Transverse colon (tissue), 4 donors: Measurements from ENCODE around the gene CPTP. TPM values are rescaled to one million over a fixed set of nuclear protein-coding genes. Genes with fewer than 3 reads are reported as not detected.
A peak's percentile ranks its signal among the peaks of the same experiment; 100 is the strongest.

Source experiments
- DNase-seq: peaks from one replicate; pipeline ENCODE4 v3.0.0-alpha.2; 2019
- H3K27ac ChIP-seq, 4 donors: fragments of 200-600 bp; sonication (generic); 2 replicates each; pipeline ENCODE4 v1.5.1; 2016 to 2018; ENCODE audit warnings: inconsistent platforms in 4 of 4
- H3K27me3 ChIP-seq: fragments of 200-600 bp; sonication (generic); 2 replicates; pipeline ENCODE4 v1.5.1; 2017; ENCODE audit warnings: inconsistent platforms
- H3K36me3 ChIP-seq, 4 donors: fragments of 200-600 bp; sonication (generic); 2 replicates each; pipeline ENCODE4 v1.5.1; 2017 to 2019; ENCODE audit warnings: inconsistent platforms in 4 of 4
- H3K4me1 ChIP-seq, 4 donors: fragments of 200-600 bp; sonication (generic); 2 replicates each; pipeline ENCODE4 v1.5.1; 2017 to 2020; ENCODE audit warnings: inconsistent platforms in 4 of 4
- H3K4me3 ChIP-seq, 4 donors: fragments of 200-600 bp; sonication (generic); 1 replicate in 1 of 4; 2 replicates in 3 of 4; pipeline versions ENCODE4 v1.5.1 to v1.6.1; 2017 to 2019; ENCODE audit warnings: inconsistent platforms in 4 of 4
- H3K9me3 ChIP-seq, 2 donors: fragments of 200-600 bp; sonication (generic); 2 replicates each; pipeline ENCODE4 v1.5.1; 2017 to 2019; ENCODE audit warnings: inconsistent platforms in 2 of 2
- EP300 ChIP-seq: sonication (generic); formaldehyde crosslinking; IDR thresholded peaks from one replicate; pipeline ENCODE4 v1.6.1; 2017; ENCODE audit warnings: antibody characterized with exemption, low read depth
- POLR2A ChIP-seq: fragments of 450-650 bp; IDR thresholded peaks from one replicate; pipeline ENCODE4 v1.6.1; 2016; ENCODE audit warnings: antibody characterized with exemption, mild to moderate bottlenecking, moderate library complexity
- POLR2AphosphoS5 ChIP-seq, 3 donors: sonication (generic); formaldehyde crosslinking; IDR thresholded peaks; one replicate each; pipeline ENCODE4 v1.6.1; 2016; ENCODE audit warnings: antibody characterized with exemption in 3 of 3
- WGBS, 2 donors: methylation state at CpG; one replicate each; pipeline ENCODE4 v1.1.5; 2018; ENCODE audit warnings: low coverage in 1 of 2; 5-methylcytosine and 5-hydroxymethylcytosine counted together
- in situ Hi-C, 4 donors: fragments of 200-750 bp; cut with MboI; loops; one replicate each; pipeline versions ENCODE4 v1.15.0 to v1.15.1; 2017; ENCODE audit warnings: low sequenced_read_pairs in 3 of 4, low pct_ligation_motif_present in 1 of 4, low pct_unique_long_range_greater_than_20kb in 1 of 4
- intact Hi-C: fragments of 100-400 bp; cut with DNase I; formaldehyde crosslinking; loops from one replicate; pipeline ENCODE4 v1.15.1; 2023; ENCODE audit warnings: low total_unique reads
- total RNA-seq, 4 donors: library from RNA; depleted of rRNA; stranded (reverse); fragments of >200 nt; gene quantifications; one replicate each; pipeline ENCODE4 v1.1.0, GENCODE V29; 2016
- TF ChIP-seq, protein P1 (sequence below), 5 experiments: fragments of 200-600 bp in 3 of 5; fragments of 450-650 bp in 2 of 5; sonication (generic) in 3 of 5; IDR thresholded peaks; 1 replicate in 2 of 5; 2 replicates in 3 of 5; pipeline ENCODE4 v1.5.1; 2016 to 2017; ENCODE audit warnings: antibody characterized with exemption in 5 of 5, inconsistent platforms in 3 of 5, mild to moderate bottlenecking in 2 of 5, moderate library complexity in 1 of 5

The CPTP gene
- total RNA-seq, 4 donors from 2014 or later: 48.0 to 134 (median 77.7) TPM

DNA sequence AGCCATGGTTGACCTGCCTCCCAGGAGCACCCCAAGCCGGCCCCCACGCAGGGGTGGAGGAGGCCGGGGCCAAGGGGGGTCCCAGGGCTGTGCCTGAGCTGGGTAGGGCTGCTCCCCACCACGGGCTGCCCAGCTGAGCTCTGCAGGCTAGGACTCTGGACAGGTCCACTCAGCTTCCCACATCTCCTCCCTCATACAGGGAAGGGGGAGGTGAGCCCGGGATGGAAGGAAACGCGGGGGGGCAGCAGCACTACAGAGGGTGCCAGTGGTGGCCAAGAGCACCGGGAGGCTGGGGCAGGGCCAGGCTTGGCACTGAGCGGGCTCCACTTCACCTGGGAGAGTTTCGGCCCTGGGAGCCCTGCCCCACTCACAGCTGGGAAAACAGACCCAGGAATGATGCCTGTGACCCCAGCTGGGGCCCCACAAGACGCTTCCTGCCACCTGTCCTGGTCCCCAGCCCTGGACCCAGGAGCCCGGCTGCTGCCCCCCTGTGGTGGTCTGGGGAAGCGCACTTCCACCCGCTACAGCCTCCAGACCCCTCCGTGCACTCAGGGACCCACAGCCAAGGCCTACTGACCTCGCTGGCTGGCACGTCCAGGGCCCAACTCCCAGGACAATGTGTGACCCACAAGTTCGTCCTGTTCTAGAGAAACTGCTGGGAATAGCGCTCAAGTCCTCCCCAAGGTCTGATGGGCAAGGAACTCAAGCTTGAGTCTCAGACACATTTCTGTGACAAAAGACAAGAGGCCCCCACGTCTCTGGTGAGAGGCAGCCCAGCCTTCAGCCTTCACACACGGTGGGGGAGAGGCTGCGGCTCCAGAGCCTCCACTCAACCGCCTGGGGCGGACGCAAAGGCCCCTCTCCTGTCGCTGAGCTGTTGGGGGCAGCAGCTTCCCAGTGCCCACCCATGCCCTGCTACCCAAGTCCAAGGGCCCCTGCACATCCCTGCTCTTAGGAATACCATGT, 47.4 kb downstream of the CPTP start:
- no peak overlapping the region for H3K4me3 ChIP-seq
- intact Hi-C loops: loop anchor here (10.0 kb wide), 1 partner anchor 357 kb away; the partner anchor contains the start of gene ISG15
- WGBS, 2 donors: 33% methylated on average over 25 of the region's 26 CpGs; no CpG with 5 or more reads in 1 of the 2 donors

DNA sequence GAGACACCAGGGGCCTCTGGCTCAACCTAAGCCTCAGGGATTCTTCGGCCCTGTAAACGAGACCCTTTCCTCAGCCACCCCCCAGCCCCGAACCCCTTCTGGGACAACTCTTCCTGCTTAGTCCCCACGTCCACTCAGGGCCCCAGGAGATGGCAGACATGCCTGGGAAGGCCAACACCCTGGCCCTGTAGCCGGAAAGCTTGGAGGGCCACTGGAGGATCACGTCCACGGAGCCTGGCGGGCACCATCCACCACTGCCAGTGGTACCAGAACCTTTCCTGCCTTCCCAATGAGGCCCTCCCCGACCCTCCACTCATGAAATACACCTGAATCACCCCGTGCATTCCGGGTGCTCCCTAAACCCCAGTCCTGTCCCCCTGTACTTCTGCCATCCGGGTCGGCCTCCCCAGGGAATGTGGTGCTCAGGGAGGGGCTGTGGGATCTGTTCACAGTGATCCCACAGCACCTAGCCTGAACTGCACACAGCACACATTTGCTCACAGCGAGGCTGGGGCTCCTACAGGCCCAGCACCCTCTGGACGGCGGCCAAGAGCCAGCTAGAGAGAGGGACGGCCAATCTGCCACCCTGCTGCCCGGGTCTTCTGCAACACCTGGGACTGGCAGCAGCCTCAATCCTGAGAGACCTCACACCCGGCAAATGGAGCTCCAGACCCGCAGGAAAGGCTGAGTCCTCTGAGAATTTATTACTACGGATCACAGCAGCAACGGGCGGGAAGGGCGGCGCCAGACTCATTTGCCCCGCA, 48.6 kb downstream of the CPTP start:
- TF ChIP-seq EP300: no peak
- TF ChIP-seq POLR2AphosphoS5 (IDR thresholded peaks at IDR 0.05): no peak
- TF ChIP-seq, protein P1, sequence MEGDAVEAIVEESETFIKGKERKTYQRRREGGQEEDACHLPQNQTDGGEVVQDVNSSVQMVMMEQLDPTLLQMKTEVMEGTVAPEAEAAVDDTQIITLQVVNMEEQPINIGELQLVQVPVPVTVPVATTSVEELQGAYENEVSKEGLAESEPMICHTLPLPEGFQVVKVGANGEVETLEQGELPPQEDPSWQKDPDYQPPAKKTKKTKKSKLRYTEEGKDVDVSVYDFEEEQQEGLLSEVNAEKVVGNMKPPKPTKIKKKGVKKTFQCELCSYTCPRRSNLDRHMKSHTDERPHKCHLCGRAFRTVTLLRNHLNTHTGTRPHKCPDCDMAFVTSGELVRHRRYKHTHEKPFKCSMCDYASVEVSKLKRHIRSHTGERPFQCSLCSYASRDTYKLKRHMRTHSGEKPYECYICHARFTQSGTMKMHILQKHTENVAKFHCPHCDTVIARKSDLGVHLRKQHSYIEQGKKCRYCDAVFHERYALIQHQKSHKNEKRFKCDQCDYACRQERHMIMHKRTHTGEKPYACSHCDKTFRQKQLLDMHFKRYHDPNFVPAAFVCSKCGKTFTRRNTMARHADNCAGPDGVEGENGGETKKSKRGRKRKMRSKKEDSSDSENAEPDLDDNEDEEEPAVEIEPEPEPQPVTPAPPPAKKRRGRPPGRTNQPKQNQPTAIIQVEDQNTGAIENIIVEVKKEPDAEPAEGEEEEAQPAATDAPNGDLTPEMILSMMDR (IDR thresholded peaks at IDR 0.05): no peak
- TF ChIP-seq POLR2A: no peak

More for the DNA sequence above, 47.4 kb downstream of the CPTP start:
- H3K27ac ChIP-seq: peak overlapping the region in 1 of 4 donors; percentile 24
- in situ Hi-C loops: no loop called here
- H3K27me3 ChIP-seq: no peaks in the 10 kb centered on the region
- no peaks in the 10 kb centered on the region for H3K36me3 ChIP-seq
- no peaks in the 10 kb centered on the region for H3K9me3 ChIP-seq
- DNase-seq: peak; percentile 78
- H3K4me1 ChIP-seq: peaks cover 26 to 34% (median 30%) of the 10 kb centered on the region in 4 donors
- TF ChIP-seq POLR2AphosphoS5 (IDR thresholded peaks at IDR 0.05) (peak in 1 of 3 donors; percentile 19), EP300 (no peak), POLR2A (no peak)
- TF ChIP-seq, protein P1 (IDR thresholded peaks at IDR 0.05): peak; percentile 89 to 98 (median 96)

GRCh38 chr1:1373815-1374588, 49.4 kb downstream of the CPTP start:
- no peaks in the 10 kb centered on the region for H3K36me3 ChIP-seq
- H3K4me1 ChIP-seq: peaks cover 26 to 34% (median 30%) of the 10 kb centered on the region in 4 donors
- peak; percentile 14 for DNase-seq
- 53% methylated on average over 43 of the region's 52 CpGs; no CpG with 5 or more reads in 1 of the 2 donors for WGBS, 2 donors
- TF ChIP-seq POLR2AphosphoS5 (IDR thresholded peaks at IDR 0.05) (no peak), POLR2A (no peak), EP300 (no peak)
- TF ChIP-seq, protein P1 (IDR thresholded peaks at IDR 0.05): no peak
- H3K4me3 ChIP-seq: peak overlapping the region; percentile 90 to 99 (median 95)
- no peaks in the 10 kb centered on the region for H3K27me3 ChIP-seq
- intact Hi-C loops: loop anchor here (2.0 to 10.0 kb wide), 2 partner anchors 17 to 359 kb away; partner anchors contain the start of gene ISG15
- in situ Hi-C loops: no loop called here
- H3K27ac ChIP-seq: peak overlapping the region; percentile 92 to 99 (median 96)
- H3K9me3 ChIP-seq: no peaks in the 10 kb centered on the region

More for the DNA sequence above, 48.6 kb downstream of the CPTP start:
- Histone ChIP-seq H3K9me3 (no peaks in the 10 kb centered on the region), H3K27ac (no peak overlapping the region), H3K36me3 (no peaks in the 10 kb centered on the region), H3K4me3 (peak overlapping the region in 1 of 4 donors; percentile 90), H3K27me3 (no peaks in the 10 kb centered on the region), H3K4me1 (peaks cover 26 to 34% (median 30%) of the 10 kb centered on the region in 4 donors)
- intact Hi-C loops: loop anchor here (10.0 kb wide), 1 partner anchor 358 kb away; the partner anchor contains the start of gene ISG15
- no peak for DNase-seq
- in situ Hi-C loops: no loop called here
- 80 to 84% methylated on average over 1 to 25 of the region's 26 CpGs for WGBS, 2 donors
